Stomach (tissue), 4 donors: ENCODE measurements around the gene WDR5B.

Experiments used
- POLR2A ChIP-seq, 4 donors: fragments of 450-650 bp; IDR thresholded peaks; one replicate each; pipeline ENCODE4 v1.6.1; 2016; ENCODE audit warnings: antibody characterized with exemption in 4 of 4, control low read depth in 2 of 4, mild to moderate bottlenecking in 1 of 4, moderate library complexity in 1 of 4
- POLR2AphosphoS5 ChIP-seq, 3 donors: sonication (generic); formaldehyde crosslinking; IDR thresholded peaks; one replicate each; pipeline ENCODE4 v1.6.1; 2016; ENCODE audit warnings: antibody characterized with exemption in 3 of 3
- TF ChIP-seq, protein P1 (sequence below), 7 experiments: fragments of 450-650 bp in 4 of 7; fragments of 200-600 bp in 3 of 7; sonication (generic) in 3 of 7; IDR thresholded peaks; one replicate each; pipeline ENCODE4 v1.5.1; 2016 to 2019; ENCODE audit warnings: antibody characterized with exemption in 7 of 7, control low read depth in 2 of 7, mild to moderate bottlenecking in 1 of 7

DNA sequence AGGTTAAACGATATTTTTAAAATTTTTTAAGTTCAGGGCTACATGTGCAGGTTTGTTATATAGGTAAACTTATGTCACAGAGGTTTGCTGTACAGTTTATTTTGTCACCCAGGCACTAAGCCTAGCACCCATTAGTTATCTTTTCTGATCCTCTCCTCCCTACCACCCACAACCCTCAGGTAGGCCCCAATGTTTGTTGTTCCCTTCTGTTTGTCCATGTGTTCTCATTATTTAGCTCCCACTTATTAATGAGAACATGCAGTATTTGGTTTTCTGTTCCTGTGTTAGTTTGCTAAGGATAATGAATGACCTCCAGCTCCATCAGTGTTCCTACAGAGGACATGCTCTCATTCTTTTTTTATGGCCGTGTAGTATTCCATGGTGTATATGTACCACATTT is 16.9 kb downstream of the WDR5B start:
- TF ChIP-seq, protein P1, sequence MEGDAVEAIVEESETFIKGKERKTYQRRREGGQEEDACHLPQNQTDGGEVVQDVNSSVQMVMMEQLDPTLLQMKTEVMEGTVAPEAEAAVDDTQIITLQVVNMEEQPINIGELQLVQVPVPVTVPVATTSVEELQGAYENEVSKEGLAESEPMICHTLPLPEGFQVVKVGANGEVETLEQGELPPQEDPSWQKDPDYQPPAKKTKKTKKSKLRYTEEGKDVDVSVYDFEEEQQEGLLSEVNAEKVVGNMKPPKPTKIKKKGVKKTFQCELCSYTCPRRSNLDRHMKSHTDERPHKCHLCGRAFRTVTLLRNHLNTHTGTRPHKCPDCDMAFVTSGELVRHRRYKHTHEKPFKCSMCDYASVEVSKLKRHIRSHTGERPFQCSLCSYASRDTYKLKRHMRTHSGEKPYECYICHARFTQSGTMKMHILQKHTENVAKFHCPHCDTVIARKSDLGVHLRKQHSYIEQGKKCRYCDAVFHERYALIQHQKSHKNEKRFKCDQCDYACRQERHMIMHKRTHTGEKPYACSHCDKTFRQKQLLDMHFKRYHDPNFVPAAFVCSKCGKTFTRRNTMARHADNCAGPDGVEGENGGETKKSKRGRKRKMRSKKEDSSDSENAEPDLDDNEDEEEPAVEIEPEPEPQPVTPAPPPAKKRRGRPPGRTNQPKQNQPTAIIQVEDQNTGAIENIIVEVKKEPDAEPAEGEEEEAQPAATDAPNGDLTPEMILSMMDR (IDR thresholded peaks at IDR 0.05), result no peak
- no peak for TF ChIP-seq POLR2A (IDR thresholded peaks at IDR 0.05)
- no peak for TF ChIP-seq POLR2AphosphoS5 (IDR thresholded peaks at IDR 0.05)
